Left kidney (tissue), 2 donors: ENCODE results near the gene NR2F1-AS1. TPM values are rescaled to one million over a fixed set of nuclear protein-coding genes. Genes with fewer than 3 reads are reported as not detected.
"Not testable (repeated sequence)": the region's sequence is repeated elsewhere in the genome, so short reads cannot be mapped to it uniquely, and the experiment has no call there.

Experiments
- DNase-seq: peaks from one replicate; pipeline ENCODE4 v3.0.0-alpha.2; 2013
- polyA plus RNA-seq: library from polyadenylated mRNA; unstranded; fragments of 120-200 nt; gene quantifications from one replicate; pipeline ENCODE4 v1.2.1, GENCODE V29; 2013; ENCODE audit not compliant: insufficient read length

Gene NR2F1-AS1
- polyA plus RNA-seq, 1 donor = 59.1 TPM

- DNase-seq = peak; percentile 48
Observed at GRCh38 chr5:93577854-93578812, 2.9 kb downstream of the NR2F1-AS1 start.

GRCh38 chr5:93576994-93577853 is 3.8 kb downstream of the NR2F1-AS1 start:
- DNase-seq = no peak

- peak; percentile 43 for DNase-seq
Observed at GRCh38 chr5:93575461-93576414, 5.3 kb downstream of the NR2F1-AS1 start.

GRCh38 chr5:93574491-93575305 is 6.3 kb downstream of the NR2F1-AS1 start:
- peak; percentile 46 for DNase-seq

GRCh38 chr5:93573354-93574351 is 7.4 kb downstream of the NR2F1-AS1 start:
- peak; percentile 47 for DNase-seq

- DNase-seq = no peak
Observed at GRCh38 chr5:93572608-93573353, 8.2 kb downstream of the NR2F1-AS1 start.

- DNase-seq = peak; percentile 50
Observed at GRCh38 chr5:93572101-93572607, 8.9 kb downstream of the NR2F1-AS1 start.

- no peak for DNase-seq
Observed at GRCh38 chr5:93571114-93571949, 9.7 kb downstream of the NR2F1-AS1 start.

GRCh38 chr5:93570294-93571113 is 10.5 kb downstream of the NR2F1-AS1 start:
- DNase-seq = no peak

GRCh38 chr5:93569300-93570160 is 11.5 kb downstream of the NR2F1-AS1 start:
- DNase-seq = no peak

GRCh38 chr5:93567424-93567823 is 13.6 kb downstream of the NR2F1-AS1 start:
- no peak for DNase-seq

GRCh38 chr5:93566091-93566490 is 14.9 kb downstream of the NR2F1-AS1 start:
- DNase-seq = no peak

- DNase-seq = no peak
Observed at GRCh38 chr5:93557021-93557604, 23.9 kb downstream of the NR2F1-AS1 start.

- DNase-seq = not testable (repeated sequence)
Observed at GRCh38 chr5:93549594-93549993, 31.4 kb downstream of the NR2F1-AS1 start.

- DNase-seq = no peak
Observed at GRCh38 chr5:93545872-93546271, 35.1 kb downstream of the NR2F1-AS1 start.
